ENCODE results near the gene FAM240A. TPM values are rescaled to one million over a fixed set of nuclear protein-coding genes. Genes with fewer than 3 reads are reported as not detected.
"Not testable (repeated sequence)": the region's sequence is repeated elsewhere in the genome, so short reads cannot be mapped to it uniquely, and the experiment has no call there.

FAM240A gene
- total RNA-seq, result not detected

GRCh38 chr3:46612324-46612723 lies at the start of gene FAM240A:
Gene FAM240A, plus strand, starts transcription at chr3:46612525. Its CDS starts 159 bp downstream, at chr3:46612684.
- DNase-seq (ENCODE audit: low spot score), result no peak

- no peak for DNase-seq (ENCODE audit: low spot score)
Measured at GRCh38 chr3:46564190-46565021, 47.9 kb upstream of the FAM240A start.

GRCh38 chr3:46565077-46565476 lies 47.2 kb upstream of the FAM240A start:
- no peak for DNase-seq (ENCODE audit: low spot score)

GRCh38 chr3:46565607-46566039 lies 46.7 kb upstream of the FAM240A start:
- no peak for DNase-seq (ENCODE audit: low spot score)

GRCh38 chr3:46566040-46566641 lies 46.2 kb upstream of the FAM240A start, which contains the start of gene LRRC2:
Gene LRRC2, minus strand, starts transcription at chr3:46566302. Its CDS starts 14,711 bp downstream, at chr3:46551591.
- DNase-seq (ENCODE audit: low spot score), result peak; percentile 55

GRCh38 chr3:46571684-46572083 lies 40.6 kb upstream of the FAM240A start:
- no peak for DNase-seq (ENCODE audit: low spot score)

- DNase-seq (ENCODE audit: low spot score), result no peak
Measured at GRCh38 chr3:46573701-46574100, 38.6 kb upstream of the FAM240A start.

- no peak for DNase-seq (ENCODE audit: low spot score)
Measured at GRCh38 chr3:46574243-46574646, 38.1 kb upstream of the FAM240A start.

GRCh38 chr3:46574881-46575576 lies 37.3 kb upstream of the FAM240A start:
- no peak for DNase-seq (ENCODE audit: low spot score)

GRCh38 chr3:46575577-46576222 lies 36.6 kb upstream of the FAM240A start:
- DNase-seq (ENCODE audit: low spot score), result no peak

GRCh38 chr3:46576386-46576785 lies 35.9 kb upstream of the FAM240A start:
- DNase-seq (ENCODE audit: low spot score), result no peak

GRCh38 chr3:46576879-46577278 lies 35.4 kb upstream of the FAM240A start:
- DNase-seq (ENCODE audit: low spot score), result no peak

GRCh38 chr3:46577580-46578249 lies 34.6 kb upstream of the FAM240A start:
- DNase-seq (ENCODE audit: low spot score), result not testable (repeated sequence)

GRCh38 chr3:46578973-46579755 lies 33.2 kb upstream of the FAM240A start:
- DNase-seq (ENCODE audit: low spot score), result no peak

GRCh38 chr3:46579756-46580286 lies 32.5 kb upstream of the FAM240A start:
- DNase-seq (ENCODE audit: low spot score), result no peak

- DNase-seq (ENCODE audit: low spot score), result no peak
Measured at GRCh38 chr3:46580675-46581074, 31.6 kb upstream of the FAM240A start.

GRCh38 chr3:46584598-46585467 lies 27.5 kb upstream of the FAM240A start:
- DNase-seq (ENCODE audit: low spot score), result no peak

- DNase-seq (ENCODE audit: low spot score), result no peak
Measured at GRCh38 chr3:46585799-46586693, 26.3 kb upstream of the FAM240A start.

All from mucosa of gallbladder (tissue), 1 donor.